Glutamatergic neuron (in vitro differentiated cells): ENCODE measurements around the gene MPHOSPH9. TPM values are rescaled to one million over a fixed set of nuclear protein-coding genes. Genes with fewer than 3 reads are reported as not detected.

Source experiments
- DNase-seq: peaks from one replicate; pipeline ENCODE4 v3.0.0; 2022
- H3K27ac Mint-ChIP-seq: one replicate; pipeline ENCODE4 v1.8.0; 2020; ENCODE audit warnings: mild to moderate bottlenecking, mixed read lengths, inconsistent platforms; ENCODE audit not compliant: unreplicated experiment
- H3K27me3 Mint-ChIP-seq: one replicate; pipeline ENCODE4 v1.8.0; 2020; ENCODE audit warnings: mild to moderate bottlenecking, moderate library complexity, mixed read lengths, inconsistent platforms; ENCODE audit not compliant: unreplicated experiment
- H3K36me3 Mint-ChIP-seq: one replicate; pipeline ENCODE4 v1.8.0; 2020; ENCODE audit warnings: mild to moderate bottlenecking, mixed read lengths, inconsistent platforms; ENCODE audit not compliant: unreplicated experiment
- H3K4me1 Mint-ChIP-seq: one replicate; pipeline ENCODE4 v1.8.0; 2020; ENCODE audit warnings: mild to moderate bottlenecking, low read depth, mixed read lengths, inconsistent platforms; ENCODE audit not compliant: unreplicated experiment
- H3K4me3 Mint-ChIP-seq: one replicate; pipeline ENCODE4 v1.8.0; 2020; ENCODE audit warnings: mild to moderate bottlenecking, mixed read lengths, inconsistent platforms; ENCODE audit not compliant: unreplicated experiment
- H3K9me3 Mint-ChIP-seq: one replicate; pipeline ENCODE4 v1.8.0; 2020; ENCODE audit warnings: mild to moderate bottlenecking, moderate library complexity, mixed read lengths, inconsistent platforms; ENCODE audit not compliant: unreplicated experiment
- CTCF ChIP-seq: fragments of 200-600 bp; sonication (generic); IDR thresholded peaks from one replicate; pipeline ENCODE4 v1.5.0; 2021; ENCODE audit not compliant: partially characterized antibody, unreplicated experiment
- total RNA-seq: library from RNA; stranded (reverse); fragmentation: NEBNext Ultra II Directional; extraction: Animal tissue kit (Norgen Biotek cat#: 25700); gene quantifications from one replicate; pipeline ENCODE4 v1.2.1, GENCODE V29; 2021; ENCODE audit not compliant: unreplicated experiment

Gene MPHOSPH9
- total RNA-seq, 1 donor from 2014 or later: 38.4 TPM

- no peak for TF ChIP-seq CTCF
- no peak overlapping the region for H3K4me3 Mint-ChIP-seq
- H3K27me3 Mint-ChIP-seq: peaks cover 21% of the 10 kb centered on the region
- DNase-seq: no peak
- H3K36me3 Mint-ChIP-seq: peaks cover 9% of the 10 kb centered on the region
- peaks cover 21% of the 10 kb centered on the region for H3K4me1 Mint-ChIP-seq
- H3K27ac Mint-ChIP-seq: no peak overlapping the region
- H3K9me3 Mint-ChIP-seq: peaks cover 4% of the 10 kb centered on the region
These were observed 87.7 kb downstream of the MPHOSPH9 start for GRCh38 chr12:123145211-123145610.

- Mint-ChIP-seq H3K4me3 (no peak overlapping the region), H3K27ac (no peak overlapping the region), H3K4me1 (peaks cover 29% of the 10 kb centered on the region), H3K9me3 (peaks cover 4% of the 10 kb centered on the region), H3K36me3 (peaks cover 9% of the 10 kb centered on the region), H3K27me3 (peaks cover 12% of the 10 kb centered on the region)
- no peak for TF ChIP-seq CTCF
- DNase-seq: no peak
These were observed 89.0 kb downstream of the MPHOSPH9 start for GRCh38 chr12:123143736-123144461.

- Mint-ChIP-seq H3K4me3 (no peak overlapping the region), H3K27ac (no peak overlapping the region), H3K27me3 (peaks cover 7% of the 10 kb centered on the region), H3K4me1 (peaks cover 29% of the 10 kb centered on the region), H3K36me3 (peaks cover 4% of the 10 kb centered on the region), H3K9me3 (peaks cover 3% of the 10 kb centered on the region)
- DNase-seq: no peak
- no peak for TF ChIP-seq CTCF
These were observed 89.8 kb downstream of the MPHOSPH9 start for GRCh38 chr12:123142921-123143735.

GRCh38 chr12:123142518-123142840 lies 90.5 kb downstream of the MPHOSPH9 start:
- peaks cover 5% of the 10 kb centered on the region for H3K27me3 Mint-ChIP-seq
- no peak for TF ChIP-seq CTCF
- peaks cover 3% of the 10 kb centered on the region for H3K36me3 Mint-ChIP-seq
- peaks cover 29% of the 10 kb centered on the region for H3K4me1 Mint-ChIP-seq
- DNase-seq: no peak
- no peak overlapping the region for H3K4me3 Mint-ChIP-seq
- H3K9me3 Mint-ChIP-seq: peaks cover 2% of the 10 kb centered on the region
- H3K27ac Mint-ChIP-seq: no peak overlapping the region
